ENCODE results near the gene FXYD6. TPM values are rescaled to one million over a fixed set of nuclear protein-coding genes. Genes with fewer than 3 reads are reported as not detected.

Gene FXYD6
- total and polyA plus RNA-seq, 2 donors from 2014 or later = 57.8 to 62.7 TPM

- Histone ChIP-seq H3K4me3 (ENCODE audit: low read length in 3 of 3) (no peak overlapping the region), H3K36me3 (ENCODE audit: control insufficient read depth in 2 of 3, insufficient read depth in 3 of 3, low read length in 3 of 3) (no peaks in the 10 kb centered on the region), H3K27ac (ENCODE audit: low read depth in 2 of 2, low read length in 2 of 2) (no peak overlapping the region), H3K9ac (ENCODE audit: low read length in 3 of 3) (no peak overlapping the region), H3K4me1 (ENCODE audit: control insufficient read depth in 2 of 3, insufficient read depth in 2 of 3, low read depth in 1 of 3, low read length in 3 of 3) (peaks cover 0 to 5% (median 4%) of the 10 kb centered on the region in 3 donors), H3K27me3 (ENCODE audit: control insufficient read depth, insufficient read depth, low read length) (no peaks in the 10 kb centered on the region), H3K9me3 (ENCODE audit: control insufficient read depth in 2 of 3, insufficient read depth in 1 of 3, low read length in 3 of 3) (no peaks in the 10 kb centered on the region)
- intact Hi-C loops (cut with DNase I) = no loop called here
- DNase-seq (peak in 1 of 5 donors; percentile 23), FAIRE-seq (no peak)
- TF ChIP-seq CTCF (IDR thresholded peaks at IDR 0.05; ENCODE audit: borderline replicate concordance, extremely low read depth, insufficient read depth) = no peak
These were observed 27.3 kb upstream of the FXYD6 start for GRCh38 chr11:117903505-117904382.

GRCh38 chr11:117902001-117902845 lies 25.8 kb upstream of the FXYD6 start:
- no peak for TF ChIP-seq CTCF (IDR thresholded peaks at IDR 0.05; ENCODE audit: borderline replicate concordance, extremely low read depth, insufficient read depth)
- no peak overlapping the region for H3K9ac ChIP-seq (ENCODE audit: low read length in 3 of 3)
- H3K9me3 ChIP-seq (ENCODE audit: control insufficient read depth in 2 of 3, insufficient read depth in 1 of 3, low read length in 3 of 3) = no peaks in the 10 kb centered on the region
- intact Hi-C loops (cut with DNase I) = no loop called here
- FAIRE-seq = no peak
- H3K4me1 ChIP-seq (ENCODE audit: control insufficient read depth in 2 of 3, insufficient read depth in 2 of 3, low read depth in 1 of 3, low read length in 3 of 3) = peaks cover 0 to under 1% (median 0%) of the 10 kb centered on the region in 3 donors
- no peak overlapping the region for H3K27ac ChIP-seq (ENCODE audit: low read depth in 2 of 2, low read length in 2 of 2)
- H3K36me3 ChIP-seq (ENCODE audit: control insufficient read depth in 2 of 3, insufficient read depth in 3 of 3, low read length in 3 of 3) = no peaks in the 10 kb centered on the region
- no peak overlapping the region for H3K4me3 ChIP-seq (ENCODE audit: low read length in 3 of 3)
- H3K27me3 ChIP-seq (ENCODE audit: control insufficient read depth, insufficient read depth, low read length) = no peaks in the 10 kb centered on the region
- peak in 1 of 5 donors; percentile 13 for DNase-seq

- Histone ChIP-seq H3K27me3 (ENCODE audit: control insufficient read depth, insufficient read depth, low read length) (no peaks in the 10 kb centered on the region), H3K9me3 (ENCODE audit: control insufficient read depth in 2 of 3, insufficient read depth in 1 of 3, low read length in 3 of 3) (no peaks in the 10 kb centered on the region), H3K9ac (ENCODE audit: low read length in 3 of 3) (no peak overlapping the region), H3K27ac (ENCODE audit: low read depth in 2 of 2, low read length in 2 of 2) (no peak overlapping the region), H3K4me3 (ENCODE audit: low read length in 3 of 3) (no peak overlapping the region), H3K36me3 (ENCODE audit: control insufficient read depth in 2 of 3, insufficient read depth in 3 of 3, low read length in 3 of 3) (no peaks in the 10 kb centered on the region), H3K4me1 (ENCODE audit: control insufficient read depth in 2 of 3, insufficient read depth in 2 of 3, low read depth in 1 of 3, low read length in 3 of 3) (no peaks in the 10 kb centered on the region)
- intact Hi-C loops (cut with DNase I) = no loop called here
- FAIRE-seq (no peak), DNase-seq (peak in 1 of 5 donors; percentile 8)
- no peak for TF ChIP-seq CTCF (IDR thresholded peaks at IDR 0.05; ENCODE audit: borderline replicate concordance, extremely low read depth, insufficient read depth)
These were observed 25.1 kb upstream of the FXYD6 start for GRCh38 chr11:117901601-117902000.
